SK-N-SH treated with all-trans-retinoic acid at 6 μM for 48 hours (cell line): ENCODE results near the gene HACL1.

Source experiments
- ATAC-seq: fragments of 200-7000 bp; cut with Tn5 transposase; 3 replicates; pipeline ENCODE4 v1.9.1; 2020; ENCODE audit warnings: mild to moderate bottlenecking, moderate library complexity
- ARNTL ChIP-seq: fragments of 450-650 bp; formaldehyde crosslinking; IDR thresholded peaks from 2 replicates; pipeline ENCODE4 v1.5.0; 2020; ENCODE audit warnings: low read depth, mild to moderate bottlenecking, moderate library complexity, borderline replicate concordance
- CSDC2 ChIP-seq: fragments of 250-450 bp; sonication (Bioruptor Pico); IDR thresholded peaks from 2 replicates; pipeline ENCODE4 v1.5.0; 2020; ENCODE audit warnings: mild to moderate bottlenecking, moderate library complexity
- CSRNP3 ChIP-seq: fragments of 250-450 bp; sonication (Bioruptor Pico); IDR thresholded peaks from 2 replicates; pipeline ENCODE4 v1.5.1; 2021; ENCODE audit warnings: mild to moderate bottlenecking, moderate library complexity
- ESRRG ChIP-seq: fragments of 250-450 bp; sonication (Bioruptor Pico); IDR thresholded peaks from 2 replicates; pipeline ENCODE4 v1.6.1; 2021; ENCODE audit warnings: mild to moderate bottlenecking
- GLIS3 ChIP-seq: fragments of 250-450 bp; sonication (Bioruptor Pico); IDR thresholded peaks from 2 replicates; pipeline ENCODE4 v1.5.0; 2020; ENCODE audit warnings: mild to moderate bottlenecking, moderate library complexity
- ISL1 ChIP-seq: fragments of 250-450 bp; sonication (Bioruptor Pico); IDR thresholded peaks from 2 replicates; pipeline ENCODE4 v2.1.2; 2022; ENCODE audit warnings: mild to moderate bottlenecking, moderate library complexity
- OSR1 ChIP-seq: fragments of 250-450 bp; sonication (Bioruptor Pico); IDR thresholded peaks from 2 replicates; pipeline ENCODE4 v1.8.0; 2022; ENCODE audit warnings: moderate library complexity, mild to moderate bottlenecking, inconsistent platforms
- PATZ1 ChIP-seq: fragments of 250-450 bp; sonication (Bioruptor Pico); IDR thresholded peaks from 2 replicates; pipeline ENCODE4 v1.8.0; 2020; ENCODE audit warnings: mild to moderate bottlenecking, moderate library complexity, borderline replicate concordance
- POU6F1 ChIP-seq: fragments of 250-450 bp; sonication (Bioruptor Pico); IDR thresholded peaks from 2 replicates; pipeline ENCODE4 v1.8.0; 2021; ENCODE audit warnings: low read depth, mild to moderate bottlenecking, moderate library complexity, borderline replicate concordance
- RARB ChIP-seq: fragments of 250-450 bp; sonication (Bioruptor Pico); IDR thresholded peaks from 2 replicates; pipeline ENCODE4 v1.8.0; 2021; ENCODE audit warnings: mild to moderate bottlenecking, moderate library complexity
- TCF4 ChIP-seq: fragments of 250-450 bp; sonication (Bioruptor Pico); IDR thresholded peaks from 2 replicates; pipeline ENCODE4 v1.8.0; 2021; ENCODE audit warnings: mild to moderate bottlenecking, moderate library complexity, borderline replicate concordance
- TOX ChIP-seq: fragments of 250-450 bp; sonication (Bioruptor Pico); IDR thresholded peaks from 2 replicates; pipeline ENCODE4 v1.8.0; 2021; ENCODE audit warnings: mild to moderate bottlenecking, moderate library complexity, borderline replicate concordance
- TSHZ2 ChIP-seq: fragments of 250-450 bp; sonication (Bioruptor Pico); IDR thresholded peaks from 2 replicates; pipeline ENCODE4 v1.5.0; 2020; ENCODE audit warnings: mild to moderate bottlenecking, moderate library complexity
- ZC3H10 ChIP-seq: fragments of 250-450 bp; sonication (Bioruptor Pico); IDR thresholded peaks from 2 replicates; pipeline ENCODE4 v1.5.1; 2021; ENCODE audit warnings: mild to moderate bottlenecking, moderate library complexity
- ZFP30 ChIP-seq: fragments of 450-650 bp; formaldehyde crosslinking; IDR thresholded peaks from 2 replicates; pipeline ENCODE4 v1.5.0; 2022; ENCODE audit warnings: mild to moderate bottlenecking, moderate library complexity
- ZNF565 ChIP-seq: fragments of 450-650 bp; formaldehyde crosslinking; conservative IDR thresholded peaks from 2 replicates; pipeline ENCODE4 v1.5.0; 2020; ENCODE audit warnings: low read depth, mild to moderate bottlenecking, moderate library complexity
- ZNF8 ChIP-seq: fragments of 450-650 bp; formaldehyde crosslinking; IDR thresholded peaks from 2 replicates; pipeline ENCODE4 v1.5.0; 2020; ENCODE audit warnings: mild to moderate bottlenecking, moderate library complexity

HACL1 gene

GRCh38 chr3:15591242-15591641 is 10.1 kb downstream of the HACL1 start (continued):
- TF ChIP-seq PATZ1, result no peak
- no peak for TF ChIP-seq ARNTL (CRISPR knock-in tag)
- TF ChIP-seq ESRRG (CRISPR knock-in tag), result no peak
- no peak for TF ChIP-seq OSR1 (CRISPR knock-in tag)
- TF ChIP-seq, all 23 proteins: peak for 0

- no peak for ATAC-seq
- TF ChIP-seq TOX (CRISPR knock-in tag) (no peak), POU6F1 (CRISPR knock-in tag) (no peak), OSR1 (CRISPR knock-in tag) (no peak), CSRNP3 (CRISPR knock-in tag) (no peak), ARNTL (CRISPR knock-in tag) (no peak), ZNF8 (CRISPR knock-in tag) (no peak), ZC3H10 (no peak), TCF4 (CRISPR knock-in tag) (no peak), RARB (CRISPR knock-in tag) (no peak)
Measured at GRCh38 chr3:15585111-15585845, 16.1 kb downstream of the HACL1 start.

- ATAC-seq, result peak; percentile 40
- TF ChIP-seq TSHZ2 (no peak), ZFP30 (CRISPR knock-in tag) (no peak), GLIS3 (CRISPR knock-in tag) (no peak), CSDC2 (CRISPR knock-in tag) (no peak), ISL1 (CRISPR knock-in tag) (peak; percentile 90), ZNF565 (CRISPR knock-in tag) (no peak), CSRNP3 (CRISPR knock-in tag) (no peak)
Measured at GRCh38 chr3:15581471-15582394, 19.6 kb downstream of the HACL1 start.
